Mucosa of stomach (tissue), 1 donor: ENCODE data around the gene UCP2.
A peak's percentile ranks its signal among the peaks of the same experiment; 100 is the strongest.
"Not testable (repeated sequence)": the region's sequence is repeated elsewhere in the genome, so short reads cannot be mapped to it uniquely, and the experiment has no call there.

ENCODE experiments used
- H3K27me3 ChIP-seq: one replicate; pipeline ENCODE4 v1.7.0; 2013; ENCODE audit warnings: mild to moderate bottlenecking, low read length; ENCODE audit not compliant: control insufficient read depth, insufficient read depth
- H3K36me3 ChIP-seq: one replicate; pipeline ENCODE4 v1.7.0; 2013; ENCODE audit warnings: low read length; ENCODE audit not compliant: control insufficient read depth, insufficient read depth
- H3K4me1 ChIP-seq: one replicate; pipeline ENCODE4 v1.7.0; 2013; ENCODE audit warnings: mild to moderate bottlenecking, low read length; ENCODE audit not compliant: control insufficient read depth, insufficient read depth
- H3K4me3 ChIP-seq: one replicate; pipeline ENCODE4 v1.7.0; 2013; ENCODE audit warnings: low read length
- H3K9ac ChIP-seq: one replicate; pipeline ENCODE4 v1.7.0; 2013; ENCODE audit warnings: mild to moderate bottlenecking, low read length, moderate library complexity
- H3K9me3 ChIP-seq: one replicate; pipeline ENCODE4 v1.7.0; 2013; ENCODE audit warnings: mild to moderate bottlenecking, low read length, moderate library complexity; ENCODE audit not compliant: control insufficient read depth
- donor health status: Pancreatic carcinoma.

UCP2 gene

GRCh38 chr11:73997120-73997770 is 14.6 kb upstream of the UCP2 start:
- Histone ChIP-seq H3K4me3 (no peak overlapping the region), H3K9me3 (no peaks in the 10 kb centered on the region), H3K27me3 (no peaks in the 10 kb centered on the region), H3K4me1 (peaks cover 6% of the 10 kb centered on the region), H3K9ac (no peak overlapping the region), H3K36me3 (no peaks in the 10 kb centered on the region)

GRCh38 chr11:73996161-73996747 is 13.6 kb upstream of the UCP2 start:
- Histone ChIP-seq H3K9me3 (no peaks in the 10 kb centered on the region), H3K9ac (no peak overlapping the region), H3K36me3 (no peaks in the 10 kb centered on the region), H3K27me3 (no peaks in the 10 kb centered on the region), H3K4me3 (no peak overlapping the region), H3K4me1 (no peaks in the 10 kb centered on the region)

GRCh38 chr11:73995731-73996130 is 13.1 kb upstream of the UCP2 start:
- H3K9me3 ChIP-seq = no peaks in the 10 kb centered on the region
- no peaks in the 10 kb centered on the region for H3K4me1 ChIP-seq
- no peak overlapping the region for H3K9ac ChIP-seq

GRCh38 chr11:73995247-73995646 is 12.6 kb upstream of the UCP2 start:
- Histone ChIP-seq H3K4me1 (no peaks in the 10 kb centered on the region), H3K9ac (no peak overlapping the region), H3K9me3 (no peaks in the 10 kb centered on the region), H3K36me3 (no peaks in the 10 kb centered on the region), H3K27me3 (no peaks in the 10 kb centered on the region), H3K4me3 (no peak overlapping the region)

More at GRCh38 chr11:73995731-73996130, 13.1 kb upstream of the UCP2 start:
- Histone ChIP-seq H3K4me3 (no peak overlapping the region), H3K36me3 (no peaks in the 10 kb centered on the region), H3K27me3 (no peaks in the 10 kb centered on the region)

DNA sequence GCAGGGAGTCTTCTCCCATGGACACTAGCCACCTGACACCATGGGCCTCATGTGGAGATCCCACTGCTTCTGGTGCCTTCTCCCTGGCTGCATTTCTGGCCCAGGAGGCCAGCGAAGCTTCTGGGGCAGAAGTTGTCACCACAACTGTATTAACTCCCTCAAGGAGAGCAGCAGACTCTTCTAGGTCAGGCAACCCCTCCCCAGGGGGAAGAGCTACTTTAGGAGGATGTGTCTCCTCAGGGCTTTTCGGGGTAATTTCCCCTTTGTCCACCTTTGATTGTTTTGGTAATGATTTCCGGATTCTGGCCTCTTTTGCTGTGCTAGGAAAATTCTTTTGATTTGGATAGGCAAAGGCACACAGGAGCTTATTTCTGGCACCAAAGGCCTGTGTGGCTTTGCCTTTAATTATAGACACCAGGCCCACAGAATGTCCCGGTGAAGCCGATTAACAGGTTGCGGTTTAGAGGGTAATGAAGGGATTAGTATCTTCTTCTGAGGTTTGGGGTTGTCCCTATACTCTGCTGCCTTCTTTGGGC is 8.9 kb upstream of the UCP2 start:
- Histone ChIP-seq H3K36me3 (no peaks in the 10 kb centered on the region), H3K9ac (no peak overlapping the region), H3K4me1 (no peaks in the 10 kb centered on the region), H3K27me3 (no peaks in the 10 kb centered on the region), H3K9me3 (no peaks in the 10 kb centered on the region), H3K4me3 (no peak overlapping the region)

- Histone ChIP-seq H3K36me3 (no peaks in the 10 kb centered on the region), H3K9me3 (no peaks in the 10 kb centered on the region), H3K27me3 (no peaks in the 10 kb centered on the region), H3K9ac (no peak overlapping the region), H3K4me3 (no peak overlapping the region), H3K4me1 (no peaks in the 10 kb centered on the region)
Observed at GRCh38 chr11:73990730-73991129, 8.1 kb upstream of the UCP2 start.

DNA sequence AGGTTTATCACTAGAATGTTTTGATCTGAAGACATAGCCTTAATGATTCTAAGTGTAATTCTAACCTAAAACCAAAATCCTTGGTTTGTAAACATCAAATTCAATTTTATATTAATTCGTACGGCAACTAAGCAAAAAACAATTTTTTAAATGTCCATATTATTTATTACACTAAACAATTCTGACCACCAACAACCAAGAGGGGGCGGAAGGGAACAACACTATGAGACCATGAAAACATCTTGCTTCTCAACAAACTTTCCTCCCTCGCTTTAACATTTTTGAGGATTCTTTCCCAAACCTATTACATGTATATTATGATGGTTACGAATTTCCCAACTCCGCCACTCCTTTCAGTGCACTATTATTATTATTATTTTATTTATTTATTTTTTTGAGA is 6.5 kb upstream of the UCP2 start:
- H3K9ac ChIP-seq = no peak overlapping the region
- H3K4me1 ChIP-seq = no peaks in the 10 kb centered on the region
- H3K9me3 ChIP-seq = no peaks in the 10 kb centered on the region
- no peaks in the 10 kb centered on the region for H3K27me3 ChIP-seq
- H3K4me3 ChIP-seq = no peak overlapping the region
- H3K36me3 ChIP-seq = no peaks in the 10 kb centered on the region

DNA sequence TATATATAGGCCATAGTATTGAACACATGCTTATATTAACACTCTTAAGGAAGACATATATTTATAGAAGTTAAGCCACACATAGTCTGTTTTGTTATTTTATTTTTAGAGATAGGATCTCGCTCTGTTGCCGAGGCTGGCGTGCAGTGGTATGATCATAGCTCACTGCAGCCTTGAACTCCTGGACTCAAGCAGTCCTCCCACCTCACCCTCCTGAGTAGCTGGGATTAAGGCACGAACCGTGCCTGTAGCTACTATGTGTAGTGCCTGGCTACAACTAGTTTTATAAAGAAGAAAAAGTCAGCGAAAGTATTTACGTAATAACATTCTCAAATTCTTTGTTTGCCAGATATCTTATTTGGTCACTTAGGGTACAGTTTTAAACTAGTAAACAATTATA is 5.6 kb upstream of the UCP2 start:
- H3K9ac ChIP-seq = no peak overlapping the region
- peaks cover 4% of the 10 kb centered on the region for H3K4me1 ChIP-seq
- H3K4me3 ChIP-seq = no peak overlapping the region
- no peaks in the 10 kb centered on the region for H3K27me3 ChIP-seq
- H3K9me3 ChIP-seq = no peaks in the 10 kb centered on the region
- no peaks in the 10 kb centered on the region for H3K36me3 ChIP-seq

DNA sequence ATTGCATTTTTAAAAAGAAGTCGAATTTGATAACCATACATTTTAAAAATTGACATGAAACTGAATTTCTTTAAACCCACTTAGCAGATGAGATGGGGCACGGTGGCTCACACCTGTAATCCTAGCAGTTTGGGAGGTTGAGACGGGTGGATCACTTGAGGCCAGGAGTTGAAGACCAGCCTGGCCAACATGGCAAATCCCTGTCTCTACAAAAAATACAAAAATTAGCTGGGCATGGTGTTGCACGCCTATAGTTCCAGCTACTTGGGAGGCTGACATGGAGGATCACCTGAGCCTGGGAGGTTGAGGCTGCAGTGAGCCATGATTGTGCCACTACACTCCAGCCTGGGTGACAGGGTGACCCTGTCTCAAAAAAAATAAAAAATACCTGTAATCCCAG is 3.0 kb upstream of the UCP2 start:
- not testable (repeated sequence) for H3K9ac ChIP-seq, H3K9me3 ChIP-seq, H3K4me3 ChIP-seq, H3K36me3 ChIP-seq, H3K27me3 ChIP-seq
- H3K4me1 ChIP-seq = peaks cover 23% of the 10 kb centered on the region

GRCh38 chr11:73983741-73984538 is 1.3 kb upstream of the UCP2 start:
- H3K36me3 ChIP-seq = no peaks in the 10 kb centered on the region
- H3K4me3 ChIP-seq = peak overlapping the region; percentile 84
- no peaks in the 10 kb centered on the region for H3K9me3 ChIP-seq
- H3K27me3 ChIP-seq = no peaks in the 10 kb centered on the region
- peaks cover 38% of the 10 kb centered on the region for H3K4me1 ChIP-seq
- peak overlapping the region; percentile 26 for H3K9ac ChIP-seq

- Histone ChIP-seq H3K4me3 (peak overlapping the region; percentile 84), H3K36me3 (no peaks in the 10 kb centered on the region), H3K9ac (peak overlapping the region; percentile 80), H3K27me3 (no peaks in the 10 kb centered on the region), H3K9me3 (no peaks in the 10 kb centered on the region), H3K4me1 (peaks cover 43% of the 10 kb centered on the region)
Observed at GRCh38 chr11:73982990-73983740, 522 bp upstream of the UCP2 start.
